RWPE2 (cell line): ENCODE measurements around the gene BCL7B.
"Not testable (repeated sequence)": the region's sequence is repeated elsewhere in the genome, so short reads cannot be mapped to it uniquely, and the experiment has no call there.

Source experiments
- ATAC-seq: fragments of 200-7000 bp; cut with Tn5 transposase; 3 replicates; pipeline ENCODE4 v1.9.1; 2021; ENCODE audit warnings: low read depth
- DNase-seq: peaks from one replicate; pipeline ENCODE4 v3.0.0-alpha.2; 2020; ENCODE audit warnings: low spot score
- H3K27ac ChIP-seq: fragments of 450-650 bp; 2 replicates; pipeline ENCODE4 v1.5.1; 2017; ENCODE audit warnings: mild to moderate bottlenecking; ENCODE audit not compliant: poor library complexity, severe bottlenecking
- H3K27me3 ChIP-seq: fragments of 250-450 bp; sonication (Bioruptor Pico); 2 replicates; pipeline ENCODE4 v1.5.1; 2021; ENCODE audit warnings: mild to moderate bottlenecking, moderate library complexity; ENCODE audit not compliant: insufficient read depth, poor library complexity, severe bottlenecking
- H3K36me3 ChIP-seq: fragments of 250-450 bp; sonication (Bioruptor Pico); 2 replicates; pipeline ENCODE4 v1.5.1; 2020; ENCODE audit warnings: low read depth, mild to moderate bottlenecking, moderate library complexity
- H3K4me1 ChIP-seq: fragments of 250-450 bp; sonication (Bioruptor Pico); 2 replicates; pipeline ENCODE4 v1.5.1; 2021; ENCODE audit warnings: mild to moderate bottlenecking, moderate library complexity; ENCODE audit not compliant: insufficient read depth, poor library complexity, severe bottlenecking
- H3K4me3 ChIP-seq: fragments of 250-450 bp; sonication (Bioruptor Pico); 2 replicates; pipeline ENCODE4 v1.5.1; 2021; ENCODE audit warnings: mild to moderate bottlenecking, moderate library complexity; ENCODE audit not compliant: severe bottlenecking
- H3K9me3 ChIP-seq: fragments of 250-450 bp; sonication (Bioruptor Pico); 2 replicates; pipeline ENCODE4 v1.5.1; 2021; ENCODE audit warnings: mild to moderate bottlenecking, moderate library complexity; ENCODE audit not compliant: severe bottlenecking
- CTCF ChIP-seq: fragments of 450-650 bp; IDR thresholded peaks from one replicate; pipeline ENCODE4 v1.5.1; 2017; ENCODE audit warnings: mild to moderate bottlenecking, moderate library complexity; ENCODE audit not compliant: poor library complexity, severe bottlenecking

The BCL7B gene

GRCh38 chr7:73526896-73527821, 30.3 kb downstream of the BCL7B start:
- no peak overlapping the region for H3K4me3 ChIP-seq
- H3K4me1 ChIP-seq, result no peaks in the 10 kb centered on the region
- H3K27ac ChIP-seq, result no peak overlapping the region
- H3K36me3 ChIP-seq, result no peaks in the 10 kb centered on the region
- no peaks in the 10 kb centered on the region for H3K27me3 ChIP-seq
- DNase-seq, result no peak
- ATAC-seq, result no peak
- TF ChIP-seq CTCF, result no peak
- H3K9me3 ChIP-seq, result no peaks in the 10 kb centered on the region

GRCh38 chr7:73526158-73526494, 31.4 kb downstream of the BCL7B start:
- DNase-seq, ATAC-seq, H3K27me3 ChIP-seq, H3K9me3 ChIP-seq, H3K27ac ChIP-seq, H3K4me1 ChIP-seq, H3K4me3 ChIP-seq, H3K36me3 ChIP-seq: not testable (repeated sequence)

- TF ChIP-seq CTCF, result no peak
- no peaks in the 10 kb centered on the region for H3K27me3 ChIP-seq
- H3K27ac ChIP-seq, result peak within 1 kb of the TSS; percentile 70
- peaks cover 12% of the 10 kb centered on the region for H3K4me1 ChIP-seq
- peaks cover 36% of the 10 kb centered on the region for H3K36me3 ChIP-seq
- peak within 1 kb of the TSS; percentile 82 for H3K4me3 ChIP-seq
- ATAC-seq, result peak; percentile 94
- peak; percentile 98 for DNase-seq
- no peaks in the 10 kb centered on the region for H3K9me3 ChIP-seq
Observed at GRCh38 chr7:73522105-73522872, 35.2 kb downstream of the BCL7B start, which contains the start of gene BAZ1B. BAZ1B (minus strand) TSS chr7:73522293; CDS start chr7:73521933, 360 bp downstream.

GRCh38 chr7:73521636-73522104, 35.8 kb downstream of the BCL7B start:
- Histone ChIP-seq H3K36me3 (peaks cover 42% of the 10 kb centered on the region), H3K9me3 (no peaks in the 10 kb centered on the region), H3K27me3 (no peaks in the 10 kb centered on the region), H3K4me3 (peak overlapping the region; percentile 82), H3K4me1 (peaks cover 12% of the 10 kb centered on the region), H3K27ac (peak overlapping the region; percentile 70)
- ATAC-seq (peak; percentile 54), DNase-seq (no peak)
- no peak for TF ChIP-seq CTCF
